GM12878 (cell line): ENCODE data around the gene GPR39. TPM values are rescaled to one million over a fixed set of nuclear protein-coding genes. Genes with fewer than 3 reads are reported as not detected.

Experiments
- ATAC-seq: fragments of 200-7000 bp; cut with Tn5 transposase; 3 replicates; pipeline ENCODE4 v1.9.1; 2020; ENCODE audit warnings: mild to moderate bottlenecking, moderate library complexity
- BruUV-seq: library from RNA; stranded (reverse); fragments of 400-500 nt; replicated peaks from 2 replicates; lab custom pipeline; 2021; lab: Mats Ljungman, UMichigan
- CTCF ChIA-PET: fragments of 300-600 bp; sonication (Branson Sonifier 250); formaldehyde crosslinking; extraction: SDS; loops from one replicate; lab custom pipeline; 2021; ENCODE audit warnings: inconsistent platforms; lab: Yijun Ruan, JAX
- POLR2A ChIA-PET: fragments of 350-600 bp; formaldehyde crosslinking; extraction: SDS; loops from one replicate; lab custom pipeline; 2021; ENCODE audit warnings: inconsistent platforms; lab: Charles Lee
- RAD21 ChIA-PET: fragments of 300-600 bp; sonication (Branson Sonifier 250); formaldehyde crosslinking; loops from one replicate; lab custom pipeline; 2023; ENCODE audit warnings: antibody characterized with exemption; ENCODE audit not compliant: unreplicated experiment; lab: Charles Lee
- SMC1A ChIA-PET: fragments of 300-600 bp; sonication (Branson Sonifier 250); formaldehyde crosslinking; loops from one replicate; lab custom pipeline; 2023; ENCODE audit not compliant: unreplicated experiment, uncharacterized antibody; lab: Charles Lee
- DNase-seq: peaks from one replicate; pipeline ENCODE4 v3.0.0-alpha.2; 2011; ENCODE audit warnings: low read depth, low spot score
- FAIRE-seq: peaks from 3 replicates; lab custom pipeline; 2011; peaks lifted over from hg19 to GRCh38; lab: Jason Lieb, UNC
- H2AFZ ChIP-seq: 2 replicates; pipeline ENCODE4 v1.6.0; 2011; ENCODE audit warnings: low read depth, low read length, control low read depth; ENCODE audit not compliant: control insufficient read depth
- H3K27ac ChIP-seq: 2 replicates; pipeline ENCODE4 v1.5.1; 2011; ENCODE audit warnings: control low read depth; ENCODE audit not compliant: control insufficient read depth, insufficient read depth
- H3K27me3 ChIP-seq, 2 experiments: replicated peaks in 1 of 2; 2 replicates each; pipeline versions ENCODE4 v1.6.0 to v1.6.1; 2011; ENCODE audit warnings: low read length in 1 of 2; ENCODE audit not compliant: control insufficient read depth in 2 of 2, insufficient read depth in 2 of 2
- H3K36me3 ChIP-seq, 2 experiments: 2 replicates each; pipeline ENCODE4 v1.5.1; 2011; ENCODE audit warnings: low read length in 1 of 2; ENCODE audit not compliant: control insufficient read depth in 2 of 2, insufficient read depth in 2 of 2
- H3K4me1 ChIP-seq: 2 replicates; pipeline ENCODE4 v1.6.1; 2011; ENCODE audit warnings: mild to moderate bottlenecking, low read length, moderate library complexity, mixed read lengths; ENCODE audit not compliant: control insufficient read depth, insufficient read depth
- H3K4me2 ChIP-seq: 2 replicates; pipeline ENCODE4 v1.6.0; 2011; ENCODE audit warnings: control low read depth; ENCODE audit not compliant: control insufficient read depth, insufficient read depth
- H3K4me3 ChIP-seq: fragments of 200-600 bp; sonication (generic); 2 replicates; pipeline ENCODE4 v1.5.1; 2016
- H3K79me2 ChIP-seq: 2 replicates; pipeline ENCODE4 v1.6.0; 2011; ENCODE audit warnings: low read length; ENCODE audit not compliant: control insufficient read depth, insufficient read depth
- H3K9ac ChIP-seq: 2 replicates; pipeline ENCODE4 v1.8.0; 2011; ENCODE audit warnings: low read length, control low read depth, mixed read lengths; ENCODE audit not compliant: control insufficient read depth, insufficient read depth
- H3K9me3 ChIP-seq: replicated peaks from 3 replicates; pipeline ENCODE4 v1.5.1; 2011; ENCODE audit warnings: mild to moderate bottlenecking, low read length; ENCODE audit not compliant: control insufficient read depth, insufficient read depth
- H4K20me1 ChIP-seq: 2 replicates; pipeline ENCODE4 v1.6.0; 2011; ENCODE audit not compliant: control insufficient read depth, insufficient read depth
- BCL3 ChIP-seq: IDR thresholded peaks from 2 replicates; pipeline ENCODE4 v1.6.1; 2011; ENCODE audit warnings: borderline replicate concordance, low read depth, mild to moderate bottlenecking, moderate library complexity, low read length; ENCODE audit not compliant: insufficient read depth, poor library complexity, severe bottlenecking
- BHLHE40 ChIP-seq, 2 experiments: fragments of 450-650 bp in 1 of 2; IDR thresholded peaks; 2 replicates each; pipeline ENCODE4 v1.6.1; 2011 to 2017; ENCODE audit warnings: low read depth in 2 of 2, borderline replicate concordance in 1 of 2, improper control_type of control experiment in 1 of 2, low read length in 1 of 2, mild to moderate bottlenecking in 1 of 2
- ESRRA ChIP-seq: IDR thresholded peaks from 2 replicates; pipeline ENCODE4 v1.6.1; 2012; ENCODE audit warnings: mild to moderate bottlenecking, low read length, improper control_type of control experiment
- KDM1A ChIP-seq: fragments of 200-600 bp; sonication (generic); IDR thresholded peaks from 2 replicates; pipeline ENCODE4 v1.6.1; 2016; ENCODE audit warnings: borderline replicate concordance
- MTA3 ChIP-seq: IDR thresholded peaks from 2 replicates; pipeline ENCODE4 v1.6.1; 2012; ENCODE audit warnings: low read length, inconsistent platforms, borderline replicate concordance
- MYB ChIP-seq: fragments of 150-350 bp; IDR thresholded peaks from 2 replicates; pipeline ENCODE4 v1.6.1; 2014; ENCODE audit warnings: mild to moderate bottlenecking, low read depth, low read length, borderline replicate concordance
- SUZ12 ChIP-seq: fragments of 200-600 bp; sonication (generic); IDR thresholded peaks from one replicate; pipeline ENCODE4 v1.6.1; 2018; ENCODE audit warnings: antibody characterized with exemption, mild to moderate bottlenecking; ENCODE audit not compliant: unreplicated experiment
- USF1 ChIP-seq: IDR thresholded peaks from 2 replicates; pipeline ENCODE4 v1.6.1; 2011; ENCODE audit warnings: borderline replicate concordance, low read depth, mild to moderate bottlenecking, moderate library complexity, mixed read lengths, low read length; ENCODE audit not compliant: insufficient read depth; ENCODE audit errors: extremely low read length
- WRNIP1 ChIP-seq: IDR thresholded peaks from 2 replicates; pipeline ENCODE4 v1.6.1; 2011; ENCODE audit warnings: low read depth, low read length, improper control_type of control experiment, borderline replicate concordance
- YBX1 ChIP-seq: fragments of 450-650 bp; IDR thresholded peaks from 2 replicates; pipeline ENCODE4 v1.6.1; 2016; ENCODE audit warnings: antibody characterized with exemption
- WGBS: methylation state at CpG from one replicate; pipeline ENCODE4 v1.1.6; 2016; ENCODE audit warnings: low lambda C conversion rate; ENCODE audit not compliant: insufficient replicate concordance, insufficient coverage; ENCODE audit errors: missing lambda C conversion rate; 5-methylcytosine and 5-hydroxymethylcytosine counted together
- in situ Hi-C: fragments of 300-500 bp; cut with MboI; formaldehyde crosslinking; loops from 9 replicates; pipeline ENCODE4 v1.14.3; 2018; ENCODE audit warnings: mixed read lengths
- intact Hi-C: fragments of 100-400 bp; cut with micrococcal nuclease; formaldehyde crosslinking; loops from one replicate; pipeline ENCODE4 v1.14.2; 2022; ENCODE audit not compliant: unreplicated experiment
- polyA plus RNA-seq, 11 experiments: library from polyadenylated mRNA; depleted of rRNA in 4 of 11; unstranded in 6 of 11; stranded (reverse) in 5 of 11; fragments of >200 nt; fragmentation: Nextera tagmentation in 4 of 11; fragmentation: Illumina TruSeq in 1 of 11; extraction: Ambion mirVana in 4 of 11; extraction: Trizol in 1 of 11; gene quantifications; 1 replicate in 1 of 11; 2 replicates in 10 of 11; pipeline versions ENCODE4 v1.2.1 to v1.2.3, GENCODE V29; 2011 to 2016; ENCODE audit warnings: inconsistent platforms in 2 of 11, missing spikeins in 2 of 11, low read depth in 1 of 11
- total RNA-seq, 4 experiments: library from RNA; depleted of rRNA in 3 of 4; stranded (reverse); fragments of >200 nt in 3 of 4; fragmentation: Illumina TruSeq in 1 of 4; extraction: Trizol in 1 of 4; gene quantifications; 2 replicates each; pipeline versions ENCODE4 v1.2.1 to v1.2.3, GENCODE V29; 2013 to 2021
- TF ChIP-seq, protein P1 (sequence below): fragments of 450-650 bp; IDR thresholded peaks from 2 replicates; pipeline ENCODE4 v1.6.1; 2017; ENCODE audit warnings: mild to moderate bottlenecking, low read depth, inconsistent platforms; ENCODE audit not compliant: poor library complexity, severe bottlenecking
- TF ChIP-seq, protein P2 (sequence below): fragments of 450-650 bp; IDR thresholded peaks from 2 replicates; pipeline ENCODE4 v1.6.1; 2017; ENCODE audit warnings: antibody characterized with exemption, mild to moderate bottlenecking, moderate library complexity

Gene GPR39
- total and polyA plus RNA-seq, 10 of the 15 experiments (the other 5 are each of a cell fraction or from before 2014, with no cell fraction given): 0.05 to 0.23 TPM; not detected in 8

DNA sequence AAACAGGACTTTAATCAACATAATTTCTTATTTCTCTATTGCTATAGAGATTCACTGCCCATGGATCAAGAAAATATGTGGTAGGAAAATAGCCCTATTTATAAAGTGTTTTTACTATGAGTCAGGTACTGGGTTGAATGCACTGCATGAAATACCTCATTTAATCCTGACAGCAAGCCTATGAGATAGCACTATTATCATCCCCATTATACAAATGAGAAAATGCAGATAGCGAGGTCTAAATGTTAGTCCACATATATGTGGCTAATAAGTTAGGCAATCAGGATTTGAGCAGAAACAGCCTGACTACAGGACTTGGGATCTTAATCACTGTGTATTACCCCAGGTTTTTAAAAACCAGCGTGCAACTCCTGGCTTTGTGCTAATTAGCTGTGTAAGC is 261.9 kb downstream of the GPR39 start:
- H3K9ac ChIP-seq: no peak overlapping the region
- WGBS: 3% methylated on average over 2 of the region's 2 CpGs

More for the DNA sequence above, 261.9 kb downstream of the GPR39 start:
- Histone ChIP-seq H3K36me3 (no peaks in the 10 kb centered on the region), H3K4me2 (no peak overlapping the region), H3K27ac (no peak overlapping the region), H4K20me1 (no peaks in the 10 kb centered on the region), H2AFZ (no peak overlapping the region), H3K79me2 (no peaks in the 10 kb centered on the region), H3K4me3 (no peak overlapping the region), H3K27me3 (no peaks in the 10 kb centered on the region), H3K4me1 (no peaks in the 10 kb centered on the region), H3K9me3 (no peaks in the 10 kb centered on the region)
- no peak for DNase-seq
- POLR2A ChIA-PET: no interaction called here
- in situ Hi-C loops (no loop called here), intact Hi-C loops (loop anchor here (1.0 kb wide), 1 partner anchor 27 kb away; no protein-coding TSS in a partner anchor)
- no peak for FAIRE-seq
- CTCF ChIA-PET: interaction anchor here (0.7 to 1.5 kb wide), 6 partner anchors 124 to 492 kb away, joined by 3 to 6 read pairs (median 4); no protein-coding TSS in a partner anchor
- no TSS peak for BruUV-seq
- ATAC-seq: no peak
- SMC1A ChIA-PET: interaction anchor here (1.3 to 2.7 kb wide), 4 partner anchors 124 to 496 kb away, joined by 3 to 9 read pairs (median 4); no protein-coding TSS in a partner anchor
- TF ChIP-seq USF1: no peak
- no peak for TF ChIP-seq WRNIP1
- TF ChIP-seq, protein P1, sequence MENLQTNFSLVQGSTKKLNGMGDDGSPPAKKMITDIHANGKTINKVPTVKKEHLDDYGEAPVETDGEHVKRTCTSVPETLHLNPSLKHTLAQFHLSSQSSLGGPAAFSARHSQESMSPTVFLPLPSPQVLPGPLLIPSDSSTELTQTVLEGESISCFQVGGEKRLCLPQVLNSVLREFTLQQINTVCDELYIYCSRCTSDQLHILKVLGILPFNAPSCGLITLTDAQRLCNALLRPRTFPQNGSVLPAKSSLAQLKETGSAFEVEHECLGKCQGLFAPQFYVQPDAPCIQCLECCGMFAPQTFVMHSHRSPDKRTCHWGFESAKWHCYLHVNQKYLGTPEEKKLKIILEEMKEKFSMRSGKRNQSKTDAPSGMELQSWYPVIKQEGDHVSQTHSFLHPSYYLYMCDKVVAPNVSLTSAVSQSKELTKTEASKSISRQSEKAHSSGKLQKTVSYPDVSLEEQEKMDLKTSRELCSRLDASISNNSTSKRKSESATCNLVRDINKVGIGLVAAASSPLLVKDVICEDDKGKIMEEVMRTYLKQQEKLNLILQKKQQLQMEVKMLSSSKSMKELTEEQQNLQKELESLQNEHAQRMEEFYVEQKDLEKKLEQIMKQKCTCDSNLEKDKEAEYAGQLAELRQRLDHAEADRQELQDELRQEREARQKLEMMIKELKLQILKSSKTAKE: no peak
- TF ChIP-seq, protein P2, sequence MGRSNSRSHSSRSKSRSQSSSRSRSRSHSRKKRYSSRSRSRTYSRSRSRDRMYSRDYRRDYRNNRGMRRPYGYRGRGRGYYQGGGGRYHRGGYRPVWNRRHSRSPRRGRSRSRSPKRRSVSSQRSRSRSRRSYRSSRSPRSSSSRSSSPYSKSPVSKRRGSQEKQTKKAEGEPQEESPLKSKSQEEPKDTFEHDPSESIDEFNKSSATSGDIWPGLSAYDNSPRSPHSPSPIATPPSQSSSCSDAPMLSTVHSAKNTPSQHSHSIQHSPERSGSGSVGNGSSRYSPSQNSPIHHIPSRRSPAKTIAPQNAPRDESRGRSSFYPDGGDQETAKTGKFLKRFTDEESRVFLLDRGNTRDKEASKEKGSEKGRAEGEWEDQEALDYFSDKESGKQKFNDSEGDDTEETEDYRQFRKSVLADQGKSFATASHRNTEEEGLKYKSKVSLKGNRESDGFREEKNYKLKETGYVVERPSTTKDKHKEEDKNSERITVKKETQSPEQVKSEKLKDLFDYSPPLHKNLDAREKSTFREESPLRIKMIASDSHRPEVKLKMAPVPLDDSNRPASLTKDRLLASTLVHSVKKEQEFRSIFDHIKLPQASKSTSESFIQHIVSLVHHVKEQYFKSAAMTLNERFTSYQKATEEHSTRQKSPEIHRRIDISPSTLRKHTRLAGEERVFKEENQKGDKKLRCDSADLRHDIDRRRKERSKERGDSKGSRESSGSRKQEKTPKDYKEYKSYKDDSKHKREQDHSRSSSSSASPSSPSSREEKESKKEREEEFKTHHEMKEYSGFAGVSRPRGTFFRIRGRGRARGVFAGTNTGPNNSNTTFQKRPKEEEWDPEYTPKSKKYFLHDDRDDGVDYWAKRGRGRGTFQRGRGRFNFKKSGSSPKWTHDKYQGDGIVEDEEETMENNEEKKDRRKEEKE: no peak
- no peak for TF ChIP-seq MYB
- TF ChIP-seq BHLHE40 (IDR thresholded peaks at IDR 0.05; ENCODE audit: borderline replicate concordance in 1 of 2, low read depth in 2 of 2, low read length in 1 of 2): no peak
- no peak for TF ChIP-seq YBX1
- TF ChIP-seq ESRRA: no peak
- TF ChIP-seq KDM1A: no peak
- no peak for TF ChIP-seq MTA3
- TF ChIP-seq SUZ12: no peak
- no peak for TF ChIP-seq BCL3
- RAD21 ChIA-PET: interaction anchor here (1.8 kb wide), 1 partner anchor 175 kb away, joined by 4 read pairs; no protein-coding TSS in a partner anchor
